Suprapubic skin (tissue), 4 donors: Measurements from ENCODE around the gene CCNB3. TPM values are rescaled to one million over a fixed set of nuclear protein-coding genes. Genes with fewer than 3 reads are reported as not detected.

Source experiments
- DNase-seq, 2 donors: peaks; one replicate each; pipeline ENCODE4 v3.0.0-alpha.2; 2019; ENCODE audit warnings: low spot score in 2 of 2
- H3K27ac ChIP-seq: fragments of 200-600 bp; sonication (generic); one replicate; pipeline ENCODE4 v1.5.1; 2019
- H3K27me3 ChIP-seq: fragments of 200-600 bp; sonication (generic); one replicate; pipeline ENCODE4 v1.5.1; 2019
- H3K36me3 ChIP-seq: fragments of 200-600 bp; sonication (generic); one replicate; pipeline ENCODE4 v1.5.1; 2019
- H3K4me1 ChIP-seq: fragments of 200-600 bp; sonication (generic); one replicate; pipeline ENCODE4 v1.5.1; 2019
- H3K4me3 ChIP-seq: fragments of 200-600 bp; sonication (generic); one replicate; pipeline ENCODE4 v1.5.1; 2019; ENCODE audit warnings: mild to moderate bottlenecking
- H3K9me3 ChIP-seq: fragments of 200-600 bp; sonication (generic); one replicate; pipeline ENCODE4 v1.5.1; 2019
- CTCF ChIP-seq, 2 donors: fragments of 200-600 bp in 1 of 2; fragments of 450-650 bp in 1 of 2; sonication (generic) in 1 of 2; IDR thresholded peaks; one replicate each; pipeline ENCODE4 v1.5.1; 2016 to 2019; ENCODE audit warnings: antibody characterized with exemption in 2 of 2, mild to moderate bottlenecking in 1 of 2, moderate library complexity in 1 of 2
- EP300 ChIP-seq: sonication (generic); formaldehyde crosslinking; IDR thresholded peaks from one replicate; pipeline ENCODE4 v1.6.1; 2017; ENCODE audit warnings: antibody characterized with exemption
- POLR2A ChIP-seq, 2 donors: fragments of 450-650 bp; IDR thresholded peaks; one replicate each; pipeline ENCODE4 v1.6.1; 2017; ENCODE audit warnings: antibody characterized with exemption in 2 of 2, mild to moderate bottlenecking in 2 of 2, moderate library complexity in 2 of 2
- POLR2AphosphoS5 ChIP-seq, 3 donors: sonication (generic); formaldehyde crosslinking; IDR thresholded peaks; one replicate each; pipeline ENCODE4 v1.6.1; 2017; ENCODE audit warnings: antibody characterized with exemption in 3 of 3
- WGBS: methylation state at CpG from one replicate; pipeline ENCODE4 v1.1.5; 2018; 5-methylcytosine and 5-hydroxymethylcytosine counted together
- total RNA-seq, 4 donors: library from RNA; depleted of rRNA; stranded (reverse); fragments of >200 nt; gene quantifications; one replicate each; pipeline ENCODE4 v1.1.0, GENCODE V29; 2016

The CCNB3 gene
- total RNA-seq, 4 donors from 2014 or later: 0.36 to 8.8 (median 0.82) TPM

- TF ChIP-seq EP300: no peak
- no peaks in the 10 kb centered on the region for H3K9me3 ChIP-seq
Measured at GRCh38 chrX:50165727-50166126, 38.8 kb upstream of the CCNB3 start.

GRCh38 chrX:50167366-50167765 lies 37.2 kb upstream of the CCNB3 start:
- Histone ChIP-seq H3K4me1 (no peaks in the 10 kb centered on the region), H3K9me3 (no peaks in the 10 kb centered on the region), H3K36me3 (no peaks in the 10 kb centered on the region), H3K27me3 (no peaks in the 10 kb centered on the region), H3K4me3 (no peak overlapping the region), H3K27ac (no peak overlapping the region)
- no peak for DNase-seq
- 79% methylated on average over 7 of the region's 7 CpGs for WGBS
- TF ChIP-seq POLR2AphosphoS5 (IDR thresholded peaks at IDR 0.05): no peak
- no peak for TF ChIP-seq POLR2A (IDR thresholded peaks at IDR 0.05)
- no peak for TF ChIP-seq CTCF (IDR thresholded peaks at IDR 0.05)
- TF ChIP-seq EP300: no peak

More at GRCh38 chrX:50165727-50166126, 38.8 kb upstream of the CCNB3 start:
- no peak for DNase-seq
- Histone ChIP-seq H3K4me1 (no peaks in the 10 kb centered on the region), H3K4me3 (no peak overlapping the region), H3K27ac (no peak overlapping the region), H3K27me3 (no peaks in the 10 kb centered on the region), H3K36me3 (no peaks in the 10 kb centered on the region)
- 61% methylated on average over 4 of the region's 5 CpGs for WGBS

GRCh38 chrX:50168241-50168687 lies 36.3 kb upstream of the CCNB3 start:
- H3K9me3 ChIP-seq: no peaks in the 10 kb centered on the region
- 56% methylated on average over 5 of the region's 5 CpGs for WGBS
- H3K27ac ChIP-seq: no peak overlapping the region
- TF ChIP-seq POLR2A (IDR thresholded peaks at IDR 0.05) (no peak), POLR2AphosphoS5 (IDR thresholded peaks at IDR 0.05) (no peak), CTCF (IDR thresholded peaks at IDR 0.05) (no peak), EP300 (no peak)
- no peaks in the 10 kb centered on the region for H3K27me3 ChIP-seq
- no peaks in the 10 kb centered on the region for H3K36me3 ChIP-seq
- no peak for DNase-seq
- no peaks in the 10 kb centered on the region for H3K4me1 ChIP-seq
- no peak overlapping the region for H3K4me3 ChIP-seq

GRCh38 chrX:50169717-50170116 lies 34.8 kb upstream of the CCNB3 start:
- no peak for TF ChIP-seq CTCF (IDR thresholded peaks at IDR 0.05)
- TF ChIP-seq EP300: no peak
- no peak for TF ChIP-seq POLR2A (IDR thresholded peaks at IDR 0.05)
- no peak for TF ChIP-seq POLR2AphosphoS5 (IDR thresholded peaks at IDR 0.05)
- WGBS: 81% methylated on average over 3 of the region's 3 CpGs
- no peaks in the 10 kb centered on the region for H3K36me3 ChIP-seq

GRCh38 chrX:50180073-50180940 lies 24.3 kb upstream of the CCNB3 start:
- WGBS: 46% methylated on average over 10 of the region's 10 CpGs
- Histone ChIP-seq H3K9me3 (no peaks in the 10 kb centered on the region), H3K4me3 (no peak overlapping the region), H3K4me1 (no peaks in the 10 kb centered on the region), H3K27ac (no peak overlapping the region), H3K27me3 (no peaks in the 10 kb centered on the region), H3K36me3 (no peaks in the 10 kb centered on the region)
- no peak for DNase-seq
- TF ChIP-seq CTCF (IDR thresholded peaks at IDR 0.05): no peak
- no peak for TF ChIP-seq POLR2AphosphoS5 (IDR thresholded peaks at IDR 0.05)
- no peak for TF ChIP-seq POLR2A (IDR thresholded peaks at IDR 0.05)
- TF ChIP-seq EP300: no peak

More at GRCh38 chrX:50169717-50170116, 34.8 kb upstream of the CCNB3 start:
- H3K27ac ChIP-seq: no peak overlapping the region
- no peaks in the 10 kb centered on the region for H3K27me3 ChIP-seq
- H3K9me3 ChIP-seq: no peaks in the 10 kb centered on the region
- no peak overlapping the region for H3K4me3 ChIP-seq
- no peaks in the 10 kb centered on the region for H3K4me1 ChIP-seq
- DNase-seq: no peak
